Renal cortex interstitium (tissue), 15 donors: ENCODE measurements around the gene PPRC1. TPM values are rescaled to one million over a fixed set of nuclear protein-coding genes. Genes with fewer than 3 reads are reported as not detected.

Experiments
- DNase-seq, 11 donors: peaks; one replicate each; pipeline ENCODE4 v3.0.0-alpha.2; 2013; ENCODE audit warnings: low read depth in 9 of 11, low spot score in 4 of 11; ENCODE audit errors: extremely low read depth in 1 of 11
- long read RNA-seq, 16 experiments: transcript quantifications; one replicate each; lab custom pipeline, GENCODE V29; 2026
- polyA plus RNA-seq, 3 donors: library from polyadenylated mRNA; unstranded; fragments of 120-200 nt; gene quantifications; one replicate each; pipeline ENCODE4 v1.2.1, GENCODE V29; 2013; ENCODE audit not compliant: insufficient read length in 3 of 3

Gene PPRC1
- polyA plus RNA-seq: 10 to 100 TPM; 31.9 to 35.3 (median 34.4) TPM
- long read RNA-seq, donor 1, partial matches to known transcripts: 0 of 2 reads
- long read RNA-seq, donor 1, other reads (novel, unspliced or antisense): 0 of 2 reads
- long read RNA-seq, donor 2, partial matches to known transcripts: 14 of 16 reads
- long read RNA-seq, donor 2, other reads (novel, unspliced or antisense): 0 of 16 reads
- long read RNA-seq, donor 3, full-length matches to known transcripts: 2 of 7 reads
- long read RNA-seq, donor 3, partial matches to known transcripts: 5 of 7 reads
- long read RNA-seq, donor 3, other reads (novel, unspliced or antisense): 0 of 7 reads
- long read RNA-seq, donor 4, partial matches to known transcripts: 5 of 6 reads
- long read RNA-seq, donor 4, other reads (novel, unspliced or antisense): 0 of 6 reads
- long read RNA-seq, donor 5: 0 reads
- long read RNA-seq, donor 6, partial matches to known transcripts: 5 of 6 reads
- long read RNA-seq, donor 6, other reads (novel, unspliced or antisense): 0 of 6 reads
- long read RNA-seq, donor 7, partial matches to known transcripts: 0 of 2 reads
- long read RNA-seq, donor 7, other reads (novel, unspliced or antisense): 0 of 2 reads
- long read RNA-seq, donor 8, partial matches to known transcripts: 7 of 8 reads
- long read RNA-seq, donor 8, other reads (novel, unspliced or antisense): 0 of 8 reads
- long read RNA-seq, donor 9, partial matches to known transcripts: 0 of 3 reads
- long read RNA-seq, donor 9, other reads (novel, unspliced or antisense): 0 of 3 reads
- long read RNA-seq, donor 10, partial matches to known transcripts: 8 of 8 reads
- long read RNA-seq, donor 10, other reads (novel, unspliced or antisense): 0 of 8 reads
- long read RNA-seq, donor 11: 0 reads
- long read RNA-seq, donor 12: 0 reads
- long read RNA-seq, donor 13: 0 reads
- long read RNA-seq, donor 14, partial matches to known transcripts: 0 of 1 reads
- long read RNA-seq, donor 14, other reads (novel, unspliced or antisense): 0 of 1 reads
- long read RNA-seq, donor 15: 0 reads
- long read RNA-seq, donor 16, transcript PPRC1-202 (10 exons, 2,163 nt): major isoform, 6 of 16 reads
- long read RNA-seq, donor 16, partial matches to known transcripts: 10 of 16 reads
- long read RNA-seq, donor 16, other reads (novel, unspliced or antisense): 0 of 16 reads

- DNase-seq: peak; percentile 96 to 99 (median 98)
Measured at GRCh38 chr10:102132563-102133372, at the start of gene PPRC1. Gene PPRC1, plus strand, starts transcription at chr10:102133040. Its CDS starts 29 bp downstream, at chr10:102133069.

- no peak for DNase-seq
Measured at GRCh38 chr10:102083541-102083940, 49.3 kb upstream of the PPRC1 start.

- no peak for DNase-seq
Measured at GRCh38 chr10:102085336-102085735, 47.5 kb upstream of the PPRC1 start.

- DNase-seq: no peak
Measured at GRCh38 chr10:102086196-102086595, 46.6 kb upstream of the PPRC1 start.

- DNase-seq: no peak
Measured at GRCh38 chr10:102090772-102091171, 42.1 kb upstream of the PPRC1 start.

- no peak for DNase-seq
Measured at GRCh38 chr10:102096449-102096848, 36.4 kb upstream of the PPRC1 start.

GRCh38 chr10:102101152-102101551 lies 31.7 kb upstream of the PPRC1 start:
- DNase-seq: no peak

GRCh38 chr10:102102421-102102820 lies 30.4 kb upstream of the PPRC1 start:
- no peak for DNase-seq

- no peak for DNase-seq
Measured at GRCh38 chr10:102106998-102107397, 25.8 kb upstream of the PPRC1 start.

- no peak for DNase-seq
Measured at GRCh38 chr10:102109166-102110116, 23.4 kb upstream of the PPRC1 start.

- DNase-seq: no peak
Measured at GRCh38 chr10:102111276-102111675, 21.6 kb upstream of the PPRC1 start.

- DNase-seq: no peak
Measured at GRCh38 chr10:102112210-102112817, 20.5 kb upstream of the PPRC1 start.

GRCh38 chr10:102113261-102113955 lies 19.4 kb upstream of the PPRC1 start:
- DNase-seq: no peak

- DNase-seq: no peak
Measured at GRCh38 chr10:102113956-102114857, 18.6 kb upstream of the PPRC1 start.

- DNase-seq: peak in 7 of 11 donors; percentile 69 to 92 (median 84)
Measured at GRCh38 chr10:102114861-102115618, 17.8 kb upstream of the PPRC1 start.
